ENCODE data around the gene JPT2. TPM values are rescaled to one million over a fixed set of nuclear protein-coding genes. Genes with fewer than 3 reads are reported as not detected.
A peak's percentile ranks its signal among the peaks of the same experiment; 100 is the strongest.

The JPT2 gene
- total RNA-seq, 2 donors from 2014 or later, result 11.7 to 16.1 TPM

DNA sequence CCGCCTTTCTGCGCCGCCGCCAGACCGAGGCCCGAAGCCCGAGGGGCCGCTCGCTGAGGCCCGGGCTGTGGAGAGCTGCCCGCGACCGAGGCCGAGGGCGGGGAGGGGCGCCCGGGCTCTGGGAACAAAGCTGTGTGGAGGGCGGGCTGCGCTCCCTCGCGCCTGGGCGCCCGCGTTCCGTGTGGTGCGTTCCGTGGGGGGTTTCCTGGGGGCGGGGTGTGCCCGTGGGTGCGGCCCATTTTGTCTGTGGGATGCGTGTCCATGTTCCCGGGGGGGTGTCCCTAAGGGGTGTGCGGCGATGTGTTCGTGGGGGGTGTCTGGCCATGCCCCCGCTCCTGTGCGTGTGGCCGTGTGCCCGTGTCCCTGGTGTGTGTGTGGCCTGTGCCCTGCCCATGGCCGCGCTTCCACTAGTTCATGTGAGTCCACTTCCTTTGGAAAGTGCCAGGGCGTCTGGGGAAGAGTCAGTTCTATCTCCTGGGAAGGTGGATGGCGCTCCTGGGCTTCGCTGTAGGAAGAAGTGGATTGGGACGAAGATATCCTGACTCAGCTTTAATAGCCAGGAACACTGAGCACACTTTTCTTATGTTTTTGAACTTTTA is 520 bp downstream of the JPT2 start:
- Histone ChIP-seq H3K27ac (peak overlapping the region; percentile 75 to 80), H3K36me3 (peaks cover 25% of the 10 kb centered on the region), H3K4me3 (peak overlapping the region; percentile 57 to 80), H3K27me3 (no peaks in the 10 kb centered on the region), H3K9me3 (no peaks in the 10 kb centered on the region), H3K4me1 (peaks cover 0 to 15% of the 10 kb centered on the region in 2 donors)
- TF ChIP-seq, protein P1, sequence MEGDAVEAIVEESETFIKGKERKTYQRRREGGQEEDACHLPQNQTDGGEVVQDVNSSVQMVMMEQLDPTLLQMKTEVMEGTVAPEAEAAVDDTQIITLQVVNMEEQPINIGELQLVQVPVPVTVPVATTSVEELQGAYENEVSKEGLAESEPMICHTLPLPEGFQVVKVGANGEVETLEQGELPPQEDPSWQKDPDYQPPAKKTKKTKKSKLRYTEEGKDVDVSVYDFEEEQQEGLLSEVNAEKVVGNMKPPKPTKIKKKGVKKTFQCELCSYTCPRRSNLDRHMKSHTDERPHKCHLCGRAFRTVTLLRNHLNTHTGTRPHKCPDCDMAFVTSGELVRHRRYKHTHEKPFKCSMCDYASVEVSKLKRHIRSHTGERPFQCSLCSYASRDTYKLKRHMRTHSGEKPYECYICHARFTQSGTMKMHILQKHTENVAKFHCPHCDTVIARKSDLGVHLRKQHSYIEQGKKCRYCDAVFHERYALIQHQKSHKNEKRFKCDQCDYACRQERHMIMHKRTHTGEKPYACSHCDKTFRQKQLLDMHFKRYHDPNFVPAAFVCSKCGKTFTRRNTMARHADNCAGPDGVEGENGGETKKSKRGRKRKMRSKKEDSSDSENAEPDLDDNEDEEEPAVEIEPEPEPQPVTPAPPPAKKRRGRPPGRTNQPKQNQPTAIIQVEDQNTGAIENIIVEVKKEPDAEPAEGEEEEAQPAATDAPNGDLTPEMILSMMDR (IDR thresholded peaks at IDR 0.05), result no peak
- no peak for DNase-seq (ENCODE audit: low spot score)

DNA sequence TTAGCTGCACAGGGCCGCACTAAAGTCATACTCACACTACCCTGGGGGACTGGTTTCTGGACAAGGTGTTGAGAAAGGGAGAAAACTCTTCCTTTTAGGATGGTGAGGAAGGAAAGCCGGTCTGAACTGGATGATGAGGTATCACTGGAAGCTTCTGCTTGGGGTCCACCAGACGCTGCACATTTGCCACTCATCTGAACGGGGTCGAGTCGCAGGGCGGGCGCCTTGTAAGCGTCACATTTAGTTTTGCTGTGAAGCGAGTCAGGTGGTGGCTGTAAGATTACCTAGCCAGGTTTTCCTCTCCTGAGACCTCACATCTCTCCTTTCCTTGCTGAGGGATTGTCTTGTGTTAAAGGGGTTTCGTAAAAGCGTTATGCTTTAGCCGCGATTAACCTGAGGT is 2.3 kb downstream of the JPT2 start:
- Histone ChIP-seq H3K27me3 (no peaks in the 10 kb centered on the region), H3K27ac (no peak overlapping the region), H3K4me3 (no peak overlapping the region), H3K9me3 (no peaks in the 10 kb centered on the region), H3K4me1 (peaks cover 0 to 8% of the 10 kb centered on the region in 2 donors), H3K36me3 (peaks cover 7% of the 10 kb centered on the region)
- TF ChIP-seq, protein P1 (IDR thresholded peaks at IDR 0.05), result no peak
- no peak for DNase-seq (ENCODE audit: low spot score)

DNA sequence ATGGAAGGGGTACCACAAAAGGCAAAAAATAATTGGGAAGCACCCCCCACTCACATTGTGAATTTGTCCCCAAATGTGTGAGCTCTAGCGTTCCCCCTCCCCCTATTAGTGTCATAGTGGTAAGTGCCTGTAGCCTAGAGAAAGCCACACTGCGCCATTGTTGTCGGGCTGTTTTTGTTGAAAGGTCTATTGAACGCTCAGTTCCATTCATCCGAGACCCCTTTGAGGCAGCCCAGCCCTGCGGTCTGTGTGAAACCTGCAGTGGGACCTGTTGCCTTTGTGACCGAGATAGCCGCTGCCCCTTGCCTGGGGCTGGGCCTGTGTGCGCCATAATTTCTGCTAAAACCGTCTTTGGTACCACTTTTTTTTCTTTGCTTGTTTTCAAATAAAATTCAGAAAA is 3.0 kb downstream of the JPT2 start:
- peaks cover under 1% of the 10 kb centered on the region for H3K36me3 ChIP-seq
- H3K27ac ChIP-seq, result no peak overlapping the region
- TF ChIP-seq, protein P1 (IDR thresholded peaks at IDR 0.05), result no peak
- peaks cover 0 to 8% of the 10 kb centered on the region in 2 donors for H3K4me1 ChIP-seq
- no peaks in the 10 kb centered on the region for H3K9me3 ChIP-seq
- no peaks in the 10 kb centered on the region for H3K27me3 ChIP-seq
- DNase-seq (ENCODE audit: low spot score), result no peak
- H3K4me3 ChIP-seq, result no peak overlapping the region

DNA sequence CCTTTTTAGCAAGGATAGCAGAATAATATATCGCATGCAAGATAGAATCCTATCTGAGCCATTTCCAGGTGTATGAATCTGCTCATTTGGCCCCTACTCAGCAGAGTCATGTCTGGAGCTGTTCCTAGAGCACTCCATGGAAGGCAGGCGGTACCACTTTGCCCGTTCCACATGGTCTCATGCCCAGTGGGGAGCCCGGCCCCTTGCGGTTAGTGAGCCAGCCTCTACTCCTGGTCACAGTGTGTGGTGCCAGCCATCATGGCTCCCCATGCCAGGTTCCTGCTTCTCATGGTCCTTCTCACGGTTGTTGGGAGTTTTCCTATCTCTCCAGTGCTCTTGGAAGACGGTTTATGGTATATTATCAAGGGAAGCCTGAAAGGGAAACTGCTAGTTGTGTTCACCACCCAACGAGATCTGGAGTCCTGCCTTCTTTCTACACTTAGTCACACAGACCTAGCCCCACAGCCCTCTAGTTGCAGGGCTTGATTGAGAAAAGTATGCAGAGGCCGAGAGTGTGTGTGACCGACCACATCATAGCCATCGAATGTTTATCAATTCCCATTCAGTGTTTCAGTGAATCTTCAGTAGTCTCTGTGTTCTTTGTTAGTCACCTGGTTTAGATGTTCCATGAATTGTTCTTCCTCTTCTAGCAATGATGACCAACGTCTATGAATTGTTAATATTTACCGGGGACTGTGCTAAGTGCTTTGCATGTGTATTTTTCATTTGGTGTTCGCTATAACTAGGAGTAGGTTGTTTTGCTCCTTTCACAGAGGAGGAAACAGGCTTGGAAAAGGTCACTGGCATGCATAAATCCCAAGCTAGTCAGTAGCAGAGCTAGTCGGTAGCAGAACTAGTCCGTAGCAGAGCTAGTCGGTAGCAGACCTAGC is 9.6 kb downstream of the JPT2 start:
- H3K27ac ChIP-seq, result no peak overlapping the region
- peaks cover 0 to 9% of the 10 kb centered on the region in 2 donors for H3K4me1 ChIP-seq
- H3K4me3 ChIP-seq, result no peak overlapping the region
- H3K9me3 ChIP-seq, result no peaks in the 10 kb centered on the region
- H3K27me3 ChIP-seq, result no peaks in the 10 kb centered on the region
- H3K36me3 ChIP-seq, result no peaks in the 10 kb centered on the region
- TF ChIP-seq, protein P1 (IDR thresholded peaks at IDR 0.05), result no peak
- no peak for DNase-seq (ENCODE audit: low spot score)

DNA sequence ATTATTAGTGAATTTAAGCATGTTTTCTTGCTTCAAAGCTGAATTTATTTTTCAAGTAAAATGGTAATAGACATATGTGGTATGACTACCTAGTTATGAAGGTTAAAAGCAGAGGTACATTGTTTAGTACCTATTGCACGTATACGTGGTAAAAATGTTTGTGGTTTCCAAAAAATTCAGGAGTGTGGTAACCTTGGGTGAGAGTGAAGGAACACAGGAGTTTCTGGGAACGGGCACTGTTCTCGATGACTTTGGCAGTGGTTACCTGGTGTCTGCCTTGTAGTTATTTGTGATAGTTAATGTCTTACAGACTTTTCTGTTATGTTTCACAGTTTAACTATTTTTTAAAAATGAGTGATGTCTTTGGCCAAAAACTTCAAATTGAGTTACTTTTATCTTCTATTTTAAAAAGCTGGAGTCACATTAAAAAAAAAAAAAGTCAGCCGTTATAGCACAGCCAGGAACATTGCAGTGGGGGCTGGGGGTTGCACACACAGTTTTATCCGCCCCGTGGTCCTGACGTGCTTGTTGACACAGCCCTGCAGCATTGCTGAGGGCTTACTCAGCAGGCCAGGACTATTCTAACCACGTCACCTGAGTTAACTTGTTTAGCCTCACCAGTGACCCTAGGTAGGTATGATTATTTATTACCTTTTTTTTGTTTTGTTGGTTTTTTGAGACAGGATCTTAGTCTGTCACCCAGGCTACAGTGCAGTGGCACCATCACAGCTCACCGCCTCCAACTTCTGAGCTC is 10.9 kb downstream of the JPT2 start:
- TF ChIP-seq, protein P1 (IDR thresholded peaks at IDR 0.05), result no peak
- no peaks in the 10 kb centered on the region for H3K9me3 ChIP-seq
- H3K27ac ChIP-seq, result no peak overlapping the region
- H3K4me1 ChIP-seq, result peaks cover 0 to 9% of the 10 kb centered on the region in 2 donors
- H3K4me3 ChIP-seq, result no peak overlapping the region
- no peaks in the 10 kb centered on the region for H3K36me3 ChIP-seq
- DNase-seq (ENCODE audit: low spot score), result no peak
- no peaks in the 10 kb centered on the region for H3K27me3 ChIP-seq
